Fibroblast of the aortic adventitia (primary cell): Measurements from ENCODE around the gene TAP2. TPM values are rescaled to one million over a fixed set of nuclear protein-coding genes. Genes with fewer than 3 reads are reported as not detected.

ENCODE experiments used
- DNase-seq: peaks from one replicate; pipeline ENCODE4 v3.0.0-alpha.2; 2010; ENCODE audit warnings: low read depth
- H3K4me3 ChIP-seq: 2 replicates; pipeline ENCODE4 v1.5.1; 2011; ENCODE audit warnings: low read depth, mild to moderate bottlenecking, control low read depth, low read length, moderate library complexity
- CTCF ChIP-seq: IDR thresholded peaks from 2 replicates; pipeline ENCODE4 v1.5.1; 2011; ENCODE audit warnings: mild to moderate bottlenecking, low read length, control low read depth, inconsistent platforms; ENCODE audit not compliant: insufficient read depth
- total RNA-seq: library from RNA; depleted of rRNA; stranded (reverse); fragments of >200 nt; gene quantifications from 2 replicates; pipeline ENCODE4 v1.2.3, GENCODE V29; 2012; ENCODE audit warnings: low replicate concordance

The TAP2 gene
- total RNA-seq, 1 donor: 12.4 TPM

GRCh38 chr6:32819729-32820128, 18.8 kb downstream of the TAP2 start:
- peak; percentile 20 for DNase-seq
- no peak for TF ChIP-seq CTCF
- H3K4me3 ChIP-seq: no peak overlapping the region

- TF ChIP-seq CTCF: no peak
- H3K4me3 ChIP-seq: no peak overlapping the region
- no peak for DNase-seq
Measured at GRCh38 chr6:32818867-32819266, 19.7 kb downstream of the TAP2 start.

- H3K4me3 ChIP-seq: no peak within 1 kb of the TSS
- peak; percentile 4 for DNase-seq
- no peak for TF ChIP-seq CTCF
Measured at GRCh38 chr6:32816746-32817204, 21.8 kb downstream of the TAP2 start, which contains the start of gene HLA-DOB. Gene HLA-DOB (minus strand): TSS chr6:32817002. CDS start chr6:32816951, 51 bp downstream.

GRCh38 chr6:32815996-32816395, 22.5 kb downstream of the TAP2 start:
- TF ChIP-seq CTCF: no peak
- H3K4me3 ChIP-seq: no peak overlapping the region
- DNase-seq: no peak

- TF ChIP-seq CTCF: no peak
- H3K4me3 ChIP-seq: no peak overlapping the region
- DNase-seq: peak; percentile 28
Measured at GRCh38 chr6:32815115-32815514, 23.4 kb downstream of the TAP2 start.

GRCh38 chr6:32814145-32814544, 24.4 kb downstream of the TAP2 start:
- no peak for TF ChIP-seq CTCF
- no peak overlapping the region for H3K4me3 ChIP-seq
- no peak for DNase-seq

GRCh38 chr6:32809171-32809570, 29.4 kb downstream of the TAP2 start:
- no peak for DNase-seq

More at GRCh38 chr6:32809171-32809570, 29.4 kb downstream of the TAP2 start:
- H3K4me3 ChIP-seq: no peak overlapping the region
- TF ChIP-seq CTCF: no peak
